Mononuclear cell (primary cell): ENCODE measurements around the gene TREH. TPM values are rescaled to one million over a fixed set of nuclear protein-coding genes. Genes with fewer than 3 reads are reported as not detected.

Experiments used
- H3K27me3 ChIP-seq: 2 replicates; pipeline ENCODE4 v1.6.0; 2011; ENCODE audit warnings: low read length, control low read depth; ENCODE audit not compliant: insufficient read depth
- H3K4me1 ChIP-seq: 2 replicates; pipeline ENCODE4 v1.5.1; 2011; ENCODE audit warnings: mild to moderate bottlenecking, low read length, control low read depth; ENCODE audit not compliant: insufficient read depth
- H3K4me3 ChIP-seq: 2 replicates; pipeline ENCODE4 v1.5.1; 2011; ENCODE audit warnings: mild to moderate bottlenecking, low read length, moderate library complexity
- H3K9me3 ChIP-seq: 2 replicates; pipeline ENCODE4 v1.5.1; 2011; ENCODE audit warnings: low read depth, mild to moderate bottlenecking, control low read depth, low read length
- total RNA-seq: library from RNA; depleted of rRNA; stranded (reverse); fragments of >200 nt; gene quantifications from one replicate; pipeline ENCODE4 v1.2.3, GENCODE V29; 2012

The TREH gene
- total RNA-seq, 1 donor: not detected

DNA sequence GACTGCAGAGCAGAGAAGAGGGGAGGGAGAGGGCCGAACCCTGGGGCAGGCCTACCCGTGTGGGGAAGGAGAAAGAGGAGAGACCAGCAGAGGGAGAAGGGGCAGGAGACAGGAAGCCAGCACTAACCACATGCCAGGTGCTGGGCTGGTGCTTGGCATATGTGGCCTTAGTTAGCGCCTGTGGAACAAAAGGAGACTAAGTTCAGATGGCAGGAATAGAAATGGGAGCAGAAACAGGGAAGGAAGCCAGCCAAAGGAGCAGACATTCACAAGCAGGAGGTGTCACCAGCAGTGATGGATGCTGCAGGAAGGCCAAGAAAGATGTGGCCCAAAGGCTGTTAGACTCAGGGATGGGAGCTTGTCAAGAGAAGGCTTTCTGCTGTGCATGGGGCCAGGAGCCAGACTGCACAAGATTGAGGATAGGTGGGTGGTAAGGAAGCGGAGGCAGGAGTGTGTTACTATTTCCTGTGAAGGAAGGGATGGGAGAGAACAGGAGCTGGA, 26.7 kb downstream of the TREH start:
- Histone ChIP-seq H3K27me3 (no peaks in the 10 kb centered on the region), H3K4me1 (no peaks in the 10 kb centered on the region), H3K4me3 (no peak overlapping the region), H3K9me3 (no peaks in the 10 kb centered on the region)

DNA sequence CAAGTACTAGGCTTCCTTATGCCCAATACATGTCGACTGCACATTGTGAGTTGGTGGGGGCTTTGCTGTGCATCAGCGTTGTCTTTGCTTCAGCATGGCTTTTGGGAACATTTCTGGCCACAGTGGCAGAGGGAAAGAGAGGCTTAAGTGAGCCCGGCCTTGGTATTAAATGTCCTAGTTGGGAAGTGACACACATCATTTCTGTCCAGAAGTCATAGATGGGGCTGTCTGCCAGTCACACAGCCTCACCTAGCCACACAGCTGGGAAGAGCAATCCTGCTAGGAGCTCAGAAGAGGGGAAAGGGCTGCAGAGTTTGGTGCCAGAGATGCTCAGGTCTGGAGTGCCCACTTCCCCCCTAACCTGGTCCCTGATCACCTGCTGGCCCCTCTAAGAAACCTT, 27.6 kb downstream of the TREH start:
- no peak overlapping the region for H3K4me3 ChIP-seq
- H3K4me1 ChIP-seq: no peaks in the 10 kb centered on the region
- H3K27me3 ChIP-seq: no peaks in the 10 kb centered on the region
- no peaks in the 10 kb centered on the region for H3K9me3 ChIP-seq

DNA sequence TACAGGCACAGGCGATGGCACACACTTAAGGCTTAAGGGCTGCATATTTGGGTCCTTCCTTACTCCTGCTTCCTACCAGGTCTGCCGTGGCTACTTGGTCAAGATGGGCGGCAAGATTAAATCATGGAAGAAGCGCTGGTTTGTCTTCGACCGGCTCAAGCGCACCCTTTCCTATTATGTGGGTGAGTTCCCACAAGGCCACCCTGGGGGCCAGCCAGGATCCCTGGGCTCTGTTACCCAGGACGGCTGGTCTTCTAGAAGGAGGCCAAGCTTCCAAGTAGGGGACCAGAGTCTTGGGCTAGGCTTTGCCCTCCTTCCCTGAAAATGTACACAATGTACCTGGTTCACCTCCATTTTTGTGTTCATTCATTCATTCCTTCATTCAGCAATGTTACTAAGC, 29.1 kb downstream of the TREH start:
- no peaks in the 10 kb centered on the region for H3K4me1 ChIP-seq
- no peaks in the 10 kb centered on the region for H3K9me3 ChIP-seq
- no peaks in the 10 kb centered on the region for H3K27me3 ChIP-seq
- H3K4me3 ChIP-seq: no peak overlapping the region

DNA sequence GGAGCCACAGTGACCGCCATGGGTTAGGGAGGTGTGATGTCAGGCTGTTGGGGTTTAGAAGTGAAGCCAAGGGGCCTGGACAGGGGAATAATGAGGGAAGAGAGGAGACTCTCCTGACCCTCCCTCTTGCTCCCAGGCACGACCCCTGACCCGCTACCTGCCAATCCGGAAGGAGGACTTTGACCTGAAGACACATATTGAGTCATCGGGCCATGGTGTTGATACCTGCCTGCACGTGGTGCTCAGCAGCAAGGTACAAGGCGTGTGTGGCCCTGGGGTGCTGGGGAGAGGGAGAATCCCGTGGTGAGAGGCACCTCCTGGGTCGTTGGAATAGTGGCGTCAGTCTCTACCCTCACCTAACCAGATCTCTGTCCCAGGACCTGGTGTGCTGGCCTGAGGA, 29.5 kb downstream of the TREH start:
- Histone ChIP-seq H3K4me1 (no peaks in the 10 kb centered on the region), H3K4me3 (no peak overlapping the region), H3K27me3 (no peaks in the 10 kb centered on the region), H3K9me3 (no peaks in the 10 kb centered on the region)

DNA sequence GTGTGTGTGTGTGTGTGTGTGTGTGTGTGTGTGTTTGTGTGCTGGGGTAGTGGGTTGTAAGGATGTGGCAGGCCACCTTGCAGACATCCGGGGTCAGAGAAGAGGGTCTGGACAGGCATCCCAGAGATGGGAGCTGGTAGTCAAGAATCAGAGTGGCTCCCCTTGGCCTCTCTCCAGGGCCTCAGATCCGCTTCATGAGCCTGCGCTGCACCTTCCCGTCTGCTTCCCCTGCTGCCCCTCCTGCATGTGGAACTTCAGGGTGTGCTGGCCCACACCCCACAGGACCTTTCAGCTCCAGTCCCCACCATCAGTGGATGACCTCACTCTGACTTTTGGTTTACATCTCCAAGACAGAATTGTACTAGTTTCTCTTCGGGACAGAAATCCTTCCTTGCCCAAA, 31.2 kb downstream of the TREH start:
- H3K9me3 ChIP-seq: no peaks in the 10 kb centered on the region
- H3K4me1 ChIP-seq: no peaks in the 10 kb centered on the region

DNA sequence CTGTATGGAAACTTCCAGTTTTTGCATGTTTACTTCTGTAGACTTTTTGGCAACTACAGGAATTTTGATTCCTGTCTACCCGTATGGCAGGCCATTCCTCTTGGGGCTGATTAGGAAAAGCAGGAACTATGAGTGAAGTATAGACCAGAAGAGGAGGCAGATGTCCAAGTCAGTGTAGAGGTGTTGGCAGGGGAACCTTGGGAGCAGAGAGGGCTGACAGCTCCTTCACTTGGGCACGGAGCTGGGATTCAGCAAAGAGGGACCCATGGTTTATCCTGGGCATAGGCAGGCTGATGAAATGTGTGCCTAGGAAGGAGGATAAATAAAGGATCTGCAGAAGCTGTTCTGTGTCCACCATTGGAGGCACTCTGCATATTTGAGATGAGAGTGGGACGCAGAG, 33.1 kb downstream of the TREH start:
- Histone ChIP-seq H3K9me3 (no peaks in the 10 kb centered on the region), H3K4me1 (no peaks in the 10 kb centered on the region), H3K27me3 (no peaks in the 10 kb centered on the region), H3K4me3 (no peak overlapping the region)

More for the DNA sequence above, 31.2 kb downstream of the TREH start:
- Histone ChIP-seq H3K4me3 (no peak overlapping the region), H3K27me3 (no peaks in the 10 kb centered on the region)

DNA sequence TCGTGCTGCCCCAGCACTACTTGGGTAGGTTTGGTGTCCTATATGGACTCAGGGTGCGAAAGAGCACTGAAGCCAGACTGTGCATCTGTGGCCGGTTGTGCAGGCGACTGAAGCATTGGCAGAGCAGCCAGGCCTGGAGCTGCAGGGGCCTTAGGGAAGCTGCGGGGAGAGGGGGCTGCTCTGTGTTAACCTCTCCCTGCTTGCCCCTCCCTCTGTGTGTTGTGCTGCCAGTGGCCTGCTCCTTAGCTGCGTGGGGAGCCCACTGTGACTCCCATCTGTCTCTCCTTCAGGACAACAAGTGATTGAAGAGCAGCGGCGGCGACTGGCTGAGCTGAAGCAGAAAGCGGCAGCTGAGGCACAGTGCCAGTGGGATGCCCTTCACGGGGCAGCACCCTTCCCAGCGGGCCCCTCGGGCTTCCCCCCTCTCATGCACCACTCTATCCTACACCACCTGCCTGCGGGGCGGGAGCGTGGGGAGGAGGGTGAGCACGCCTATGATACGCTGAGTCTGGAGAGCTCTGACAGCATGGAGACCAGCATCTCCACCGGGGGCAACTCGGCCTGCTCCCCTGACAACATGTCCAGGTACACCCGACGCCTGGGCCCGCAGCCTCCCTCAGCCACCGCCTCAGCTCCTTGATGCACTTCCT, 34.3 kb downstream of the TREH start:
- H3K4me1 ChIP-seq: no peaks in the 10 kb centered on the region
- H3K27me3 ChIP-seq: no peaks in the 10 kb centered on the region
- no peaks in the 10 kb centered on the region for H3K9me3 ChIP-seq

DNA sequence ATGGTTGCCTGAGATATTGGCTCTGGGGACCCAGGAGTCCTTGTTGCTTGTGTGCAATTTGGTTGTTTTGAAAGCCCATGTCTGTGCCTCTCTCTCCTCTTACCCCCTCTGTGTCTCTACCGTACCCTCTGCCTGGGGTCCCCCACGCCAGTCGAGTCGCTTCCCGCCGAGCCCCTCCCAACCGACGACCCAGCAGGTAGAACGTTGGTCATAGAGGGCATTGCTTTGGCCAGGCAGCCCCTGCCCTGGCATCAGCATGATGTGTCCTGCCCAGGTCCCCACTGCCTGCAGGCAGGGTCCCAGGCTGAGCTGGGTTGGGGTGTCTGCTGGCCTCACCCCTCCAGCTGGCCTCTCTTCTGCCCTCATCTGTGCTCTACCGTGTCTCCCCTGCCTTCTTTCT, 35.0 kb downstream of the TREH start:
- H3K27me3 ChIP-seq: no peaks in the 10 kb centered on the region
- H3K4me1 ChIP-seq: no peaks in the 10 kb centered on the region
- no peak overlapping the region for H3K4me3 ChIP-seq
- H3K9me3 ChIP-seq: no peaks in the 10 kb centered on the region

More for the DNA sequence above, 34.3 kb downstream of the TREH start:
- no peak overlapping the region for H3K4me3 ChIP-seq

DNA sequence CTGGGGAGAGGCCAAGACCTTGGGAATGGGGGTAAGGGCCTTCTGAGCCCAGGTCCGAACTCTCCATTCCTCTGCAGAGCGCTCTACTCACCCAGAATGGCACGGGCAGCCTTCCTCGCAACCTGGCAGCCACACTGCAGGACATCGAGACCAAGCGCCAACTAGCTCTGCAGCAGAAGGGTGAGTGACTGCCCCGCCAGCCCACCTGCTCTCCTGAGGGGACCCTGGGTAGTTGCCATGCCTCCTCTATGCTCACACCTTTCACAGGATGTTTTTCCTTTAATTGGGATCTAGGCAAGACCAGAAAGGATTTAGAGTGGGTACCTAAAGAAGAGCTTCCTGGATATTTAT, 35.5 kb downstream of the TREH start:
- Histone ChIP-seq H3K4me1 (no peaks in the 10 kb centered on the region), H3K4me3 (no peak overlapping the region), H3K9me3 (no peaks in the 10 kb centered on the region), H3K27me3 (no peaks in the 10 kb centered on the region)

DNA sequence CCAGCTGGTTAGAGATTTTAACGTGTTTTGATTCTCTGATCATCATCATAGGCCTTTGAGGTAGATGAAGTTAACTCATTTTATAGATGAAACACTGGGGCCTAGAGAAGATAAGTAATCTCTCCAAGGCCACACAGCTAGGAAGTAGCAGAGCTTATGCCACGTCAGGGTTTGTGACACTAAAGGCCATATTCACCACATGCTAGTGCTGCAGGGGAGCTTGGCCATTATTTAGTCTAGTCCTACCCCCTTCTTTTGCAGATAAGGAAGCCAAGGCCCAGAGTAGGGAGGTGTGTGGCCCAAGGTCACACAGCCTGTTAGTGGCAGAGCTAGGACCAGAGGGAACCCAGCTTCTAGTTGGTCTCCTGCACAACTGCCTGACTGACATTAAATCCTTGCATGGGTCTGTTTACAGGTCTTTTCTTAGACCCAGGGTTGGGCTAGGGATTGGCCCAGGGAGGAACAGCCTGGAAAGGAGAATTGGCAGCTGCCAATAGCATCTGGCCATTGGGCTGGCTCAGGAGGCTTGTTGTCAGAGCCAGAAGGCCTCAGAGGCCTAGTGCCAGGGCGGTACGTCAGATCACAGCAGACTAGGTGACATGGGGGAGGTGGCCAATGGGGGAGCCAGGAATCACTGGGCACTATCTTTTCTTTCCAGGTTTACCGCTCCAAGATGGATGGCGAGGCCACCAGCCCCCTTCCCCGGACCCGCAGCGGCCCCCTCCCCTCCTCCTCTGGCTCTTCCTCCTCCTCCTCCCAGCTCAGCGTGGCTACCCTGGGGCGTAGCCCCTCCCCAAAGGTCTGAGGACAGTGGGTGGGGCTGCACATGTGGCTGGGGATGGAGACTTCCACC, 36.1 kb downstream of the TREH start:
- Histone ChIP-seq H3K9me3 (no peaks in the 10 kb centered on the region), H3K27me3 (no peaks in the 10 kb centered on the region), H3K4me1 (no peaks in the 10 kb centered on the region), H3K4me3 (no peak overlapping the region)

DNA sequence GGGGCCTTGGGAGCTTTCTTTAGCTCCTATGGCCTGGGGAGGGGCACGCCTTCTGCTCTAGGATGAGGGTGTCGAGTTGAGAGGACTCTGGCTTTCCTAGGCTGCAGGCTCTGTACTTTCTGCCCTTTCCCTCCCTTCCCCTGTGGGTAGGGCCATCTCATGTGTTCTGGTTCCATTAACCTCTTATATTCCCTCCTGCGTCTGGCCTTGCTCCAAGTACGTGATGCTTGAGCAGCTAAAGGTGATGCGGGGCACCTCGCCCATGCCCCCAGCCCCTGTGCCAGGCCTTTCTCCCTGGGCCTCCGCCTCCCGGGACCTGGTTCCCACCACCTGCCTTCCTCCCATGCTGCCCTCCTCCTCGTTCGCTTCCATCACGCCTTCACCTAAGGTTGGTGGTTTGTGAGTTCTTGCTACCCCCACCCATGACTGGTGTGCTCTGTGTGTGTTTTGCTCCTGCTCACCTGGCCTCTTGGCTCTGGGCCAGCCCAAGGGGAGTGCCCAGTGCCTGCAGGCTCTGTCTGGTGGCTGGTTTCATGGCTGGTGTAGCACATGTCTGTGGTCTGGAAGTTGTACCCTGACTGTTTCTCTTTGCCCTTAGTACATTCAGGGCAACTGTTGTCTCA, 37.9 kb downstream of the TREH start:
- Histone ChIP-seq H3K27me3 (no peaks in the 10 kb centered on the region), H3K4me1 (no peaks in the 10 kb centered on the region), H3K9me3 (no peaks in the 10 kb centered on the region), H3K4me3 (no peak overlapping the region)

DNA sequence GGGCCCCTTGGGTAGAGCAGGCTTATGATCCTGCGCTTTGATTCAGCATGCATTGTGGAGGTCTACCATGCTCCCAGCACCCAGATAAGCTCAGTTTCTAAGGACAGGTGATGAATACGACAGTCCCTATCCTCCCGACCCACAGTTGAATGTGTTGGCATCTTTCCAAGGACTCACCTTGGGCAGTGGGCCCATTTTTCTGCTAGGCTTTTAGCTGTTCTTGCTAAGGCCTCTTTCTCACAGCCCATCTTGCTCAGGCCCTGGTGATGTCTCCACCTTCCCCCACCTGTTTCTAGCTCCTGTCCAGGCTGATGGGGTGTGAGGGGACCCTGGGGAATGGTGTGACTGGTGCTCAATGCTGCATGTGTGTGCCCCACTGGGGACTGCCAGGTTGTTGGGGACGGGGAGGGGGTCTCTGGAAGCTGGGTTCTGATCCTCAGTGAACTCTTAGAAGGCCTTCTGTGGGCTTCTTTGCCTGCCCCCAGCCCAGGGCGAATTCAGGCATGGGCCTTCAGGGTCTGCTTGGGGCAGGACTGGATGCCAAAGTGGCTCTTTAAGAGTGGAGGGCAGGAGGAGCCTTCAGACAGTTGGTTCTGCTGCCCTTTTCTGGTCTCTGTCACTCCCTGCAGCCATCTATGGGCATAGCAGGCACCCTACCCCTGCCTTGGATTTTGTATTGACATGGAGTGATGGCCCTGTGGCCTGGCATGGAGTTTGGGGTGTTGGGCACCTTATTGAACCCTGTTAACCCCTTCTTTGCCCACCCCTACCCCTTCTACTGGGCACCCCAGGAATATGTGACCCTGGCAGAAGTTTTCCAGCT, 38.9 kb downstream of the TREH start:
- H3K27me3 ChIP-seq: no peaks in the 10 kb centered on the region
- H3K4me3 ChIP-seq: no peak overlapping the region
- no peaks in the 10 kb centered on the region for H3K9me3 ChIP-seq
- no peaks in the 10 kb centered on the region for H3K4me1 ChIP-seq

DNA sequence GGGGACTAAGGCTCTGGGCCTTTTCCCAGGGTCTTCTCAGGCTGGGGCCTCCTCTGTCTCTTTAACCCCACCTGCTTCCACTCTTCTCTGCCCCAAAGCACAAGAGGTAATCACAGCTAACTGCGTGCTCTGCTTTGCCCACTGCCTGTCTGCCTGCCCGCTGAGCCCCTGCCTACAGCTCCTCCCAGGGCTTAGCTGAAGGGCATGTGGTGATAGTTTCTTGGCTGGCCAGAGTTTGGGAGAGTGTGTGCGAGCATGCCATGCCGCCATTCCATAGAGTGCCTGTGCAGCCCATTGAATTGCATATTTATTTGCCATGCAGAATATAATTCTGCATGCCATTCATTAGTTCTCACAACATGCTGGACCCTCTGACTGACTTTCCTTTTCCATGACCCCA, 39.6 kb downstream of the TREH start:
- H3K4me1 ChIP-seq: no peaks in the 10 kb centered on the region
- H3K9me3 ChIP-seq: no peaks in the 10 kb centered on the region
- H3K27me3 ChIP-seq: no peaks in the 10 kb centered on the region
- no peak overlapping the region for H3K4me3 ChIP-seq

DNA sequence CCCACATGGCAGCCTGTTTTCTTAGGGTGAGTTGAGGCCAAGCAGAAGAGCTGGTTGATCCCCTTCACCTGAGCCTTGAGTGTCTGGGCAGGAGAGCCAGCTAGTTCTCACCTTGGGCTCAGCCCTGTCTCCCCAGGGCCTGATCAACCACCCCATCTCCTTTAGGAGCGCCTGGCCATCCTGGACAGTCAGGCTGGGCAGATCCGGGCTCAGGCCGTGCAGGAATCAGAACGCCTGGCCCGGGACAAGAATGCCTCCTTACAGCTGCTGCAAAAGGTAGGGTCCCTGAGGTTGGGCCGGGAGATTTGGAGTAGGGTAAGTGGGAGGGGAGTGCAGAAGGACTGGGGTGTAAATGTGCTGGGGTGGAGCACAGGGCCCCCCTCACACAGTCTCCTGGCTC, 40.7 kb downstream of the TREH start:
- Histone ChIP-seq H3K4me1 (no peaks in the 10 kb centered on the region), H3K9me3 (no peaks in the 10 kb centered on the region), H3K4me3 (no peak overlapping the region), H3K27me3 (no peaks in the 10 kb centered on the region)
